ENCODE results near the gene AP3S2. TPM values are rescaled to one million over a fixed set of nuclear protein-coding genes. Genes with fewer than 3 reads are reported as not detected.
A peak's percentile ranks its signal among the peaks of the same experiment; 100 is the strongest.
"Not testable (repeated sequence)": the region's sequence is repeated elsewhere in the genome, so short reads cannot be mapped to it uniquely, and the experiment has no call there.

The AP3S2 gene
- 40.8 and 42.2 TPM in 2 replicates for total RNA-seq

DNA sequence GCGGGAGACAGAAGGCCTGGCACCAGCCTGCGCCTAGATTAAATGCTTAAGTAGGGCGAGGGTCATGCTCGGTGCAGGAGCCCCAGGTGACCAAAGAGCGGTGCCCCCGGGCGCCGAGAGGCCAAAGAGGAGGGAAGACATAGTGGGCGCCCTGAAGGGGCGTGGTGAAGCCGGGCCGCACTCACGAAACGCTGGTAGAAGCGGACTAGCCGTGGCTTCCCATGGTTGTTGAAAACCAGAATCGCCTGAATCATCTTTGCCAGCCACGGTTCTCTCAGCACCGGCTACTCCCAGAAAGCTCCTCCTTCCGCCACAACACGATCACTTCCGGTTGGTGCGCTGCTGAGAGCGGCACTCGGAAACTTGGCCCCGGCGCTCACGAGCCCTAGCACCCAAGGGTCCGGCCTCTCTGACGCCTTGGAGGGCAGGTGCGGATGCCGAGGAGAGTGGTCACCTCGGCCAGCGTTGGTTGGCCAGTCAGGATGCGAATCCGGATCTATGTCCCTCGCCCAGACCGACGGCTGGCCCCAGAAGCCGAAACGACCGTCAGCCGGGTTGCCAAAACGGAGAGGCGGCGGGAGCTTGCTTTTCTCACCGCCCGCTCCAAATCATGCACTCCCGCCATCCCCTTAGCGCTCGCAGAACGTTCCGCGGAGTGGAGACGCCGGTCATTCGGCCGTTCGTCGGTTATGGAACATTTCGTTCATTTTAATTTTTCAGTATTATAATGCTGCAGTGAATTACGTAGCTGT lies at the start of gene AP3S2:
Gene AP3S2, minus strand, starts transcription at position 299 of the 752 bp plus-strand sequence. Its CDS starts 45 bp downstream, at position 254.
- peak; percentile 85 to 95 for DNase-seq (ENCODE audit: low read depth in 2 of 2)

DNA sequence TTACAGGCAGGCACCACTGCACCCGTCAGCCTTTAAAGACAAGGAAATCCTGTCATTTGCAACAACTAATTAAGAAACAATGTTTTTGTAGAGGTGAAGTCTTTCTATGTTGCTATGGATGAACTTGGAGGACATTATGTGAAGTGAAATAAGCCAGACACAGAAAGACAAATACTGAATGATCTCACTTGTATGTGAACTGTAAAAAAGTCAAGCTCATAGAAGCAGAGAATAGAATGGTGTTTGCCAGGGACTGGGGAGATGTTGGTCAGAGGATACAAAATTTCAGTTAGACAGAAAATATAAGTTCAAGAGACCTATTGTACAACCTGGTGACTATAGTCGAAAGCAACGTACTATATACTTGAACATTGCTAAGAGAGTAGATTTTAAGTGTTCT lies 46.1 kb upstream of the AP3S2 start:
- no peak for DNase-seq (ENCODE audit: low read depth in 2 of 2)

DNA sequence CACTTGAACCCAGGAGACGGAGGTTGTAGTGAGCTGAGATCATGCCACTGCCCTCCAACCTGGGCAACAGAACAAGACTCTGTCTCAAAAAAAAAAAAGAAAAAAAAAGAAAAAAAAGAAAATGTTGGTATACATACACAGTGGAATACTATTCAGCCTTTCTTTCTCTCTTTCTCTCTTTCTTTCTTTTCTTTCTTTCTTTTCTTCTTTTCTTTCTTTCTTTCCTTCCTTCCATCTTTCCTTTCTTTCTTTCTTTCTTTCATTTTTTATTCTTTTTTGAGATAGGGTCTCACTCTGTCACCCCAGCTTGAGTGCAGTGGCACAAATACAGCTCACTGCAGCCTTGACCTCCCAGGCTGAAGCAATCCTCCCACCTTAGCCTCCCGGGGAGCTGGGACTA lies 45.6 kb upstream of the AP3S2 start:
- not testable (repeated sequence) for DNase-seq (ENCODE audit: low read depth in 2 of 2)

DNA sequence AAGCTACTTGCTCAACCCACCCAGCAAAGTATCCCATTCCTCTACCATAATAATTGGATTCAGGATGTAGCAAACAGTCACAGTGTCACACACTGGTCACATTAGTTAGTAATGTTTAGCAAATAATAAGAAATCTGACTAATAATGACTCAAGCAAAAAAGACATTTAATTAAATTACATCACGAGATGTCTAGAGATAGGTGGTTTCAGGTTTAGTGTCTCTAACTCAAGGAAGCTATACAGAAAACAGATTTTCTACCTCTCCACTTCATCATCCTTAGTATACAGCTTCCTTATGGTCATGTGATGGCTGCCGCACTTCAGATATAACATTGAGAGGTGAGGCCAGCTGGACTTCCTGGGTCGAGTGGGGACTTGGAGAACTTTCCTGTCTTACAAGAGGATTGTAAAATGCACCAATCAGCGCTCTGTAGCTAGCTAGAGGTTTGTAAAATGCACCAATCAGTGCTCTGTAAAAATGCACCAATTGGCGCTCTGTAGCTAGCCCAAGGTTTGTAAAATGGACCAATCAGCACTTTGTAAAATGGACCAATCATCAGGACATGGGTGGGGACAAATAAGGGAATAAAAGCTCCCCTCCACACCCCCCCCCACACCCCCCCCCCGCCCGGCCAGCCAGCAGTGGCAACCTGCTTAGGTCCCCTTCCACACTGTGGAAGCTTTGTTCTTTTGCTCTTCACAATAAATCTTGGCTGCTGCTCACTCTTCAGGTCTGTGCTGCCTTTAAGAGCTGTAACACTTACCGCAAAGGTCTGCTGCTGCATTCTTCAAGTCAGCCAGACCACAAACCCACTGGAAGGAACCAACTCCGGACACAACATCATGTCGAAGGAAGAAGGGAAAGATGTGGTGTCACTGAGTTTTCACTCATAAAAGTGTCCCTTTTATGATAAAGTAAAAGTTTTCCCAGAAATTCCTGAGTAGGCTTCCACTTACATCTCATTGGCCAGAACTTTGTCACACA lies 43.9 kb upstream of the AP3S2 start:
- no peak for DNase-seq (ENCODE audit: low read depth in 2 of 2)

DNA sequence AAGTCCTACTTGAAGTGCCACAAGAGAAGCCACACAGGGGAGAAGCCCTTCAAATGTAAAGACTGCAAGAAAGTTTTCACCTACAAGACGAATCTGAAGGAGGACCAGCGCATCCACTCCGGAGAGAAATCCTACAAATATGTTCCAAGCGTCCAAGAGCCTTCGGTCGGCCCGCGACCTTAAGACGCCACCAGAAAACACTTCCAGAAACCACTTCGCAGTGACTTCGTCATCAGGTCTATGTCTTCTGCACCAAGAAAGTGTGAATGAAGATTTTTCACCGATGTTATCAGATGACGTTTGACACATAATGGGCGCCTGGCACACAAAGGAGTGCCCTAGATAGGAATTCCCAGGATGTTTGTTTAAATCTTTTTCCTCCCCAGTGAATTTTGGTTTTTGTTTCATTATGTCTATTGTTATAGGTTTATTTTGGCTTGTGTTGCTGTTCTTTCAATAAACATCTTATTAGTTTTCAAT lies 43.0 kb upstream of the AP3S2 start:
- DNase-seq (ENCODE audit: low read depth in 2 of 2): no peak

DNA sequence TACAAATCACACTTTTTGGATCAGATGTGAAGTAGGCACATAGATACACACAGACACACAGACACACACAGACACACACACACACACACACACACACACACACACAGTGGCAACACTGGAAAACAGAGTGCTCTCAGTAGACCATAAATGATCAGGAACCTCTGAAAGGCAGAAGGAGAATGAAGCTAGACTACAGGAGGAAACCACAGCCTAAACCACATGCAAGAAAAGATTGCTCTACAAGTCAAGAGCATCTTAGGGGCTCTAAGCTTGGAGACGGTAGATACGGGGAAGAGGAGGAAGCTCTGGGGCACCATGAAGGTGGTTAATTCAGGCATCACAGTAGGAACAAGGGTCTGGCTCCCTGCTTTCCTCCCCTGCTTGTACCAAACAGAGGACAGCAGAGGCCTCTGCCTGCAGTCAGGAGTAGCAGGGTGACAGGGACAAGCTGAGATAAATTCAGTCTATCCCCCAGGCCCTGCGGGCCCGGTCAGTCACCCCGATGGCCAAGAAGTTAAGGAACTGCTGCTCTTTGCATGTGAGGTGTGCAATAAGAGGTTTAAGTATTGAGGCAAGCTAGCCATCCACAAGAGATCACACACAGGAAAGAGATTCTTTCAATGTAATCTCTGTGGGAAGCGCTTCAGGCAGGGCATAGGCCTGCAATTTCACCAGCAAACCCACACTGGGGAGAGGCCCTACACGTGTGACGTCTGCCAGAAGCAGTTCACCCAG lies 42.4 kb upstream of the AP3S2 start:
- no peak for DNase-seq (ENCODE audit: low read depth in 2 of 2)

DNA sequence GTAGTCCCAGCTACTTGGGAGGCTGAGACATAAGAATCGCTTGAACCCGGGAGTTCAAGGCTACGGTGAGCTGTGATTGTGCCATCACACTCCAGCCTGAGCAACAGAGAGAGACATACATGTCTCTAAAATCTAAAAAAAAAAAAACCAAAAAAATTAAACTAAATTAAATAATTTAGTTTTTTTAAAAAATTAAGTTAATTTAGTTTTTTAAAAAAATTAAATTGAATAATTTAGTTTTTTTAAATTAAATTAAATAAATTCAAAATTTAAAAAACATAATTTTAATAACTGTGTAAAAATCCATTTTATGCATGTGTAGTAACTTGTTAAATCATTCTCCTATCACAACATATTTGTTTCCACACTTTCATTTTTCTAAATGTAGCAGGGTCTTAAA lies 39.1 kb upstream of the AP3S2 start:
- DNase-seq (ENCODE audit: low read depth in 2 of 2): no peak

DNA sequence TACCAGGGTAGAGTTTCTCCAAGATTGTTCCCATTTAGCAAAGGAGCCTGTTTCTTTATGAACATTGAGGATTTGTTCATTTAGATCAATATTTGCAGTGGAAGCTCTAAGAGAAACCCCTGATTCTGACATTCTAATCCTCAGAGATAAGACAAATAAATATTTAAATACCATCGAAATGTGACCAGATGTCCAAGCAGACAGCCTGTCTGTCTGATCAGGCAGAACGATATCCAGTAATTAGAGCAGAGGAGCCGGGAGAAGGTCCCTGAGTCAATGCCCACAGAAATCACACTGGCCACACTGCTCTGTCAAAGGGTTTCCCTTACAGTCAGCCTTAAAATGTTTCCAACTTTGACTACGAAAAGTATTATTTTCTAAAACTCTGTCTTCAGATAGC lies 34.6 kb upstream of the AP3S2 start:
- no peak for DNase-seq (ENCODE audit: low read depth in 2 of 2)

DNA sequence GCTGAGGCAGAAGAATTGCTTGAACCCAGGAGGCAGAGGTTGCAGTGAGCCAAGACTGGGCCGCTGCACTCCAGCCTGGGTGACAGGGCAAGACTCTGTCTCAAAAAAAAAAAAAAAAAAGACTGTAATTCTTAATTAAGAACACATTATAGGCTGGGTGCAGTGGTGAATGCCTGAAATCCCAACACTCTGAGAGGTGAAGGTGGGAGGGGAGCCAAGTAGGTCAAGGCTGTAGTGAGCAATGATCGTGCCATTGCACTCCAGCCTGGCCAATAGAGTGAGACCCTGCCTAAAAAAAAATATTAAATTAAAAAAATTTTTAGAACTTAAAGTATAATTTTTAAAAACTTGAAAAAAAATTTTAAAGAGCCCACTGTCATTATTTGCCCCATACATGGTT lies 32.4 kb upstream of the AP3S2 start:
- no peak for DNase-seq (ENCODE audit: low read depth in 2 of 2)

DNA sequence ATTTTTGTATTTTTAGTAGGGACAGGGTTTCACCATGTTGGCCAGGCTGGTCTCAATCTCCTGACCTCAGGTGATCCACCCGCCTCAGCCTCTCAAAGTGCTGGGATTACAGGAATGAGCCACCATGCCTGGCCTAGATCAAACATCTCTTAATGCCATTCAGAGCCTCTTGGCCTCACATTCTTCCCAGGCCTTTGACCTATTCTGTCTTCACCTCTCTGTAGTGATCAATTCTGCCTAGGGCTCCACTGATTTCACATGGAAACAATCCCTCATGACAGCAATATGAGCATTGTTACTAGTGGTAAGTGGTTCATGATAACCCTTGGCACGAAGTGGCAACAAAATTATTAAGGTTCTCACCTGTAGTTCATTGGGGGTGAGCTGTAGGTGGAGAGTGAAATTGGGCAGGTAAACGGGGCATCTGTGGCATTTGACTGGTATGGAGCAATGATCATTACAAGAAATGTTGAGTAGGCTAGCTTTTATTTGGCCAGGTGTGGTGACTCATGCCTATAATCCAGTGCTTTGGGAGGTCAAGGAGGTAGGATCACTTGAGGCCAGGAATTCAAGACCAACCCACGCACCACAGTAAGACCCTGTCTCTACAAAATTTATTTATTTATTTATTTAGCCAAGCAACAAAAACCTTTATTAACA lies 23.8 kb upstream of the AP3S2 start:
- no peak for DNase-seq (ENCODE audit: low read depth in 2 of 2)

DNA sequence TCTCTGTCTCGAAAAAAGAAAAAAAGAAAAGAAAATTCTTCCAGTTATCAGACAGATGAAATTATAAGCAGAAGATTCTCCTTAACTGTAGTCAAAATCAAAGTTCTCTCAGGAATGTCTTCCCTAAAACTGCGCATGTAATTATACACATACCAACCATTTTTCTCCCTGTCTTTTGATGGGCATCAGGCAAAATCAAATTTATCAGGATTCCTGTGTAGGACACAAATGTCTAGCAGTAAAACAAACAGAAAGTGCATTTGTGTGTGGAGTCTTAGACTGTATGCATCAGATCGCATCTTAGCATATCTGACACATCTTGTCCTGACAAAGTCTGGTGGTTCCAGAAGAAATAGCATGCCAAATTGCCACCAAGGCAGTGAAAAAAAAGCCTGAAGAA lies 22.9 kb upstream of the AP3S2 start:
- no peak for DNase-seq (ENCODE audit: low read depth in 2 of 2)

DNA sequence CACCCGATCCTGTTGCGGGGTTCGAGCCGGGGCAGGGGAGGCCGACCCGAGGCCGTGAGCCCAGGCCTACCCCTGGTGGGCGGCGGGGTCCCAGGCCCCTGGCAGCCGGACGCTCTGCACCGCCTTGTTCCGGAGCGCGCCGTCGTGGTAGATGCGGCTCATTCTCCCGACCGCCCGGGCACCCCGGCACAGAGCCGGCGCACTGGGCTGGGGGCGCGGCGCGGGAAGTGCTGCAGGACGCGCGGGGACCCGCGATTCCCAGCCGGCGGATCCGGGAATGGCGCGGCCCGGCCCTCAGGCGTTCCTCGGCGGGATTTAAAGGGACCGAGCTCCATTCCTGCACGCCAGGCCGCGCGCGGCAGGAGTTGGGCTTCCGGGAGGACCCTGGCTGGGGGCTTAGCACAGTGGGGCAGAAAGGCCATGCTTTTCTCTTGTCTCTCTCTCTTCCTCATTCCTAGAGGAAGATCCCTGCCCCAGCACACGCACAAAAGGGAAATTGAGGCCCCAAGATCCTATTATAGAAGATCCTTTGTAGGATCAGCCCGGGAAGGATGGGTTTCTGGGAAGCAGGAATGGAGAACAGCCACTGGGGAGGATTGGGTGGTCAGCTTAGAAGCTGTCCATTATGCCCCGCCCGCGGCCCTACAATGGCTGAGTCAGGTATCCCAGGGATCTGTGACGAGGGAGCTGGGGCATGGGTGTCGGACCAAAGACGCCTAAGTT lies 19.0 kb upstream of the AP3S2 start, which contains the start of gene ARPIN:
Gene ARPIN, minus strand, starts transcription at position 279 of the 723 bp plus-strand sequence. Its CDS starts 117 bp downstream, at position 162.
- peak in 1 of 2 donors; percentile 52 for DNase-seq (ENCODE audit: low read depth in 2 of 2)

DNA sequence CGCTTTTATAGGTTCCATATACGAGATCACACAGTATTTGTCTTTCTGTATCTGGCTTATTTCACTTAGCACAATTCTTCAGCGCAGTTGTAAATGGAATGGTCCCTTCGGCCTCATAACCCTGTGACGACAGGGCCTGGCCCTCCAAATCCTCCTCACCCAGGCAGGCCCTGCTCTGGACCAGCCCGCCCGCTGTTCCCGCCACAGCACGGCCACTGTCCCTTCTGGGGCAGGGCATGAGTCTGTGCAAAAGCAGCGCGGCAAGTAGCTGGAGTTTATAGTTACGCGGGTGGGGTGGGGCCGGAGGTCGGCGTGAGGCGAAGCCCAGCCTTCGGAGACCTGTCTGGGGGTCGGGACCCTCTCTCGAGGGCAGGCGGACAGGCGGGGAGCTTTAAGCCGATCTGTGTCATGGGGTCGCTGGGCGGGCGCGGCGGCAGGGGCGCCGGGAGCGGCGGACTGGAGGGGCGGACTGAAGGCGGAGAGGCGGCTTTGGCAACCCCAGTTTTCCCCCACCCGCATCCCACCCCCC lies 18.4 kb upstream of the AP3S2 start:
- peak in 1 of 2 donors; percentile 16 for DNase-seq (ENCODE audit: low read depth in 2 of 2)

DNA sequence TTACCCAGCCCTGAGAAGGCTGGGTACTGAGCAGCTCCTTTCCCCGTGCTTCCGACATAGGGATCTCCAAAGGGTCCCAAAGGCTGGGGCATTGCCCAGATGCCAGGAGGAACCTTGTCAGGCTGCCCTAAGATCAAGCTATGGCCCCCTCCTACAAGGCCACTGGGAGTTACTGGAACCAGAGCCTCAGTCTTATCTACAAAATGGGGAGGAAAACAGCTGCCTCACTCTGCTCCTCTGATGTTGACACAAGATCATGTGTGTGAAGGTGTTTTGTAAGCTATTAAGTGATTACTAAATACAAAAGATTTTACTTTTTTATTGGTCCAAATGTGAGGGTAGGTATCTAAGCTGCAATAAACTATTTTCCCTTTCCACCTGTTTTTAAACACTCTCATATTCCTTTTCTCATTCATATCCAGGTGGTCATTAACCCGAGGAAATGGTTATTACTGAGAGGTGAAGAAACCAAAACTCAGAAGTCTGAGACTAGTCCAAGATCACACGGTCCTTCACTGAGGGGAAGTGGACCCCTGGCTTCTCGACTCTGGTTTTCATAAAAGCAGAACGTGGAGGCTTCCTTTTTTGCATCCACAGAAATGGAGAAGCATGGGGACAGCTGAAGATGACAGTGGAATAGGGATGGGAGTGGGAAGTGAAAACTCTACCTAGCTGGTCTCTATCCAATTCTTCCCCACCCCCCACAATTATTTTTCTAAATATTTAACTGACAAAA lies 17.3 kb upstream of the AP3S2 start:
- DNase-seq (ENCODE audit: low read depth in 2 of 2): no peak

DNA sequence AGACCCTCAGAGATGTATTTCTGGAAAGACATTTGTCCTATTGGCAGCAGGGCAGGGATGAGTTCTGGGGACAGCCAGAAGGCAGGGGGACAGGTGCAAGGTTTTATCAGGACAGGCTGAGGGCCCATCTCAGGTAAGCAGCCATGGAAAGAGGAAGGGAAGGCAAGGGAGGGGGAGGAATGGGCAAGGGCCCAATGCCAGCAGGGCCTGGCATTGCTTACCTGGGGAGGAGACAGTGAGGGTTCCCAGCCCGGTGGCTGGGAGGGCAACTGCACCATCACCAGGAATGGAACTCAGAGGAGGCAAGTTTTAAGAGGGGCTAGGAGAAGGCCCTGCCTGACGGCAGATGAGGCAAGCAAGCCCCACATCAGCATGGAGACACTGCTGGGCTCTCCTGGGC lies 15.8 kb upstream of the AP3S2 start:
- DNase-seq (ENCODE audit: low read depth in 2 of 2): no peak

DNA sequence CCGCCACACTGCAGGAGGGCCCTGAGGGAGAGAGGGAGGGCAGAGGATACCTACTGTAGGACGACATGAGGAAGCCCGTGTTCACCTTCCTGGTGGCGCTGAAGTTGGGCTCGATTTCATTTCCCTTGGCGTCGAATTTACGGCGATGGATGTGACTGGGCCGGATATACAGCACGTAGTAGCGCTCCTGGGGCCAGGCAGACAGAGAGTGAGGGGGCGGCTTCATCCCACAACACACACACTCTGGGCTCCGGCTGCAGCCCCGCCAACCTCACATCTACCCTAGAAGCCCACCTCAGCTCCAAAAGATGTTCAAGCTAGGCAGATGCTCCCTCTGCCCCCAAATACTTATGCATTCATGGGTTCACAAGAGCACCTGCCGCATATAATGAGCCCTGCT lies 14.4 kb upstream of the AP3S2 start:
- no peak for DNase-seq (ENCODE audit: low read depth in 2 of 2)

DNA sequence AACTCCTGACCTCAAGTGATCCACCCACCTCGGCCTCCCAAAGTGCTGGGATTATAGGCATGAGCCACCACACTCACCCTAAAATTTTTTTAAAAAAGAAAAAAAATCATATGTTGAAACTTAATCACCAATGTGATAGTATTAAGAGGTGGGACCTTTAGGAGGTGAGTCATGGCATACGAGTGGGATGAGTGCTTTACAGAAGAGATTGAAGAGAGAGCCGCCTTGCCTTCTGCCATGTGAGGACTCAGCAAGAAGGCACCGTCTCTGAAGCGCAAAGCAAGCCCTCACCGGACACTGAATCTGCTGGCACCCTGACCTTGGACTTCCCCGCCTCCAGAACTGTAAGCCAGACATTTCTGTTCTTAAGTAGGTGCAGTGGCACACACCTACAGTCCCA lies 13.5 kb upstream of the AP3S2 start:
- DNase-seq (ENCODE audit: low read depth in 2 of 2): no peak

DNA sequence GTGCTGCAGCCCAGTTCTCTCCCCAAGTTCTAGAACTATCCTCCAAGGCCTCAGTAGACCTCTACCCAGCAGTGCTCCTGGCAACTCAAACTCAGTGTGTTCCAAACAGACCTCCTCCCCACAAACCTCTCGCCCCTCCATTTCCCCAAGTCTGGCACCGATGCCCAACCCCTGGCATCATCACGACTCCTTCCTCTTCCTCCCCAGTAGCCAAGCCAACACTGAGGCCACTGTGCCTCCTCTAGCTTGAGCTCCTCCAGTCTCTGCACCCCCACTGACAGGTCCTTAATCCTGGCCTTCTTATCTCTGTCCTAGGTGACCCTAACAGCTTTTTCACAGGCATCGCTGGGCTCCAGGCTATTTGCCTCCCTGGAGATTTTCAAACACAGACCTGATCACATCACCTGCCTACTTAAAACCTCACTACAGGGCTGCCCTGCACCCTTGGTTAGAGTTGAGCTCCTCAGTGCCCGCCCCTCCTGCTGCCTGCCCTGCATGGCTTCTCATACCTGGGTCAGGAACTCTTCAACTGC lies 12.1 kb upstream of the AP3S2 start:
- DNase-seq (ENCODE audit: low read depth in 2 of 2): no peak

DNA sequence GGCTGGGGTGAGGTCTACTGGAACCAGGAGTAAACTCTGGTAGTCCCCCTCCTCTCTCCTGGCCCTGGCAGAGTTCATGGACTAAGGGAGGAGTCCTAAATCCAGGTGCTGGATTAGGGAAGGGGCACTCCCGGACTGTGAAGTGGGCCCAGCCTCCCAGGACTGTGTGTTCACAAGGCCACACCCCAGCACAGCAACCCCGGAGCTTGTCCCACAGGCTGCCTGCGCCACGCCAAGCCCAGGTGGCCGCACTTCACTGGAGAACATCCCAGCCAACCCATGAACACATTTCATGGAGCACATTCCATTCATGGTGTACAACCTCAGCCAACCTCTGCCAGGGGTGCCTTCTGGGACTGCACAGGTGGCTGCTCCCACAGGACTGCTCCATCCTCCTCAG lies 10.7 kb upstream of the AP3S2 start:
- DNase-seq (ENCODE audit: low read depth in 2 of 2): no peak

All from dermis microvascular lymphatic vessel endothelial cell (primary cell).